ENCODE data around the gene C1QTNF12.

Gene C1QTNF12

GRCh38 chr1:1280782-1281481, 34.4 kb upstream of the C1QTNF12 start:
- TF ChIP-seq, protein P1, sequence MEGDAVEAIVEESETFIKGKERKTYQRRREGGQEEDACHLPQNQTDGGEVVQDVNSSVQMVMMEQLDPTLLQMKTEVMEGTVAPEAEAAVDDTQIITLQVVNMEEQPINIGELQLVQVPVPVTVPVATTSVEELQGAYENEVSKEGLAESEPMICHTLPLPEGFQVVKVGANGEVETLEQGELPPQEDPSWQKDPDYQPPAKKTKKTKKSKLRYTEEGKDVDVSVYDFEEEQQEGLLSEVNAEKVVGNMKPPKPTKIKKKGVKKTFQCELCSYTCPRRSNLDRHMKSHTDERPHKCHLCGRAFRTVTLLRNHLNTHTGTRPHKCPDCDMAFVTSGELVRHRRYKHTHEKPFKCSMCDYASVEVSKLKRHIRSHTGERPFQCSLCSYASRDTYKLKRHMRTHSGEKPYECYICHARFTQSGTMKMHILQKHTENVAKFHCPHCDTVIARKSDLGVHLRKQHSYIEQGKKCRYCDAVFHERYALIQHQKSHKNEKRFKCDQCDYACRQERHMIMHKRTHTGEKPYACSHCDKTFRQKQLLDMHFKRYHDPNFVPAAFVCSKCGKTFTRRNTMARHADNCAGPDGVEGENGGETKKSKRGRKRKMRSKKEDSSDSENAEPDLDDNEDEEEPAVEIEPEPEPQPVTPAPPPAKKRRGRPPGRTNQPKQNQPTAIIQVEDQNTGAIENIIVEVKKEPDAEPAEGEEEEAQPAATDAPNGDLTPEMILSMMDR (IDR thresholded peaks at IDR 0.05; ENCODE audit: low read length, missing control alignments) = no peak
- DNase-seq (ENCODE audit: low read depth) = no peak
- H3K4me3 ChIP-seq (replicated peaks; ENCODE audit: low read depth, low read length) = no peak overlapping the region

- DNase-seq (ENCODE audit: low read depth) = no peak
- TF ChIP-seq, protein P1 (IDR thresholded peaks at IDR 0.05; ENCODE audit: low read length, missing control alignments) = no peak
- no peak overlapping the region for H3K4me3 ChIP-seq (replicated peaks; ENCODE audit: low read depth, low read length)
Observed at GRCh38 chr1:1279028-1279427, 32.5 kb upstream of the C1QTNF12 start.

- no peak for DNase-seq (ENCODE audit: low read depth)
- no peak overlapping the region for H3K4me3 ChIP-seq (replicated peaks; ENCODE audit: low read depth, low read length)
- TF ChIP-seq, protein P1 (IDR thresholded peaks at IDR 0.05; ENCODE audit: low read length, missing control alignments) = no peak
Observed at GRCh38 chr1:1278620-1279019, 32.1 kb upstream of the C1QTNF12 start.

DNA sequence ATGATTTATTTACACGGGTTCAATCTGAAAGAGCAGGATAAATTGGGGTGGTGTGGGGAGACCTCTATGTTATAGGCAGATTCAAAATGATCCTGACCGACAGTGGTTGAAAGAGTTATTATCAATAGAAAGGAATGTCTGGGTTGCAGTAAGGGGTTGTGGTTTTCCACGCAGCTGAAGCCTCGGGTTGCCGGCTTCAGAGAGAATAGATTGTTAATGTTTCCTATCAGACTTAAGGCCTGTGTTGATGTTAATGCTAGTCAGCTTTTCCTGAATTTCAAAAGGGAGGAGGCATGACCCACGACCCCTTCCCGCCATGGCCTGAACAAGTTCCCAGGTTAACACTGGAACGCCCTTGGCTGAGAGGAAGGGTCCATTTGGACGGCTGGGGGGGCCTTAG, 29.3 kb upstream of the C1QTNF12 start:
- TF ChIP-seq, protein P1 (IDR thresholded peaks at IDR 0.05; ENCODE audit: low read length, missing control alignments) = no peak
- no peak overlapping the region for H3K4me3 ChIP-seq (replicated peaks; ENCODE audit: low read depth, low read length)
- DNase-seq (ENCODE audit: low read depth) = no peak

DNA sequence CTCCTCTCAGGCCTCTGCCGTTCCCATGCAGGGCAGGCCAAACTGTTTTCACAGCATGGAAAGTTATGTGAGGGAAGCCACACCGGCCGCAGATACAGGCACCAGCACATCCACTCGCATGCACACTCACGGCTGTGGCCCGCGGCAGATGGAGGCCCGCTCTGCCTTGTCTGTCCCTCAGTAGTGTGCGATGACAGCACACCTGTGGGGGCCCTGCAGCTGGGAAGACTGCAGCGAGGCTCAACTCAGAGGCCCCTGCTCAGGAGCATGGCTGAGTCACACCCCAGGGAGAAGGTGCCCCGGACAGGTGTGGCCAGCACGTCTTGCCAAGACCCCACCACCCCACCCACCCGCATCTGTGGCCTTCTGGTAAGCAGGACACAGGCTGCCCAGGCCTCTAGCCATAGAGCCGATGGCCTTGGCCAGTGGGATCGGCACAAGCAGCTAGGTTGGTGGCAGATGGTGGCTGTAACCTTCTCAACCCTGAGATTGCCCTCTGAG, 28.5 kb upstream of the C1QTNF12 start:
- TF ChIP-seq, protein P1 (IDR thresholded peaks at IDR 0.05; ENCODE audit: low read length, missing control alignments) = no peak
- H3K4me3 ChIP-seq (replicated peaks; ENCODE audit: low read depth, low read length) = no peak overlapping the region
- no peak for DNase-seq (ENCODE audit: low read depth)

DNA sequence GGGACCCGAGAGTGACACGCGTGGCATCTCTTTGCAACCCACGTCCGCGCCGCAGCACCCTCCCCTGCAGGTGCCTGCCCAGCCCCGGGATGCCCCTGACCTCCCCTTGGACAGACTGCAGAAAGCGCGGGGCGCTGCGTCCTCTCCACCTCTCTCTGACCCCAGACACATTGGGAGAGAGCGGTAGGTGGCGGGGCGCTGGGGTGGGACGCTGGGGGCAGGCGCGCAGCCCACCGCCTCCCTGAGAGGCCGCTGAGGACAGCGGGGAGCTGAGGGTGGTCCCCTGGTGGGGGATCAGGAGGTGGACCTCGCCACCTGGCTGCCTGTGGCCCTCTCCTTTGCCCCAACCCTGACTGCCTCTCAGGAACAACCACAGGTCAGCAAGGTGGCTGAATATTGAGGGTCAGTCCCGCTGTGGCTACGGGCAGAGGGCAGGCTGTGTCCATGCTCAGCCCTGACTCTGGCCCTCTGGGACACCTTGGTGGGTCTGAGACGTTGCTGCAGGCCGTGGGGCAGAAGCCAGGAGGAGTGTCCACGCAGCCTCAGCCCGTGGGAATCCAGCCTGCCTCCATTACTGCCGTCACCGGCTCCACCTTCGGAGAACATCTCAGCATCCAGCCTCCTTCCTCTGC, 27.9 kb upstream of the C1QTNF12 start:
- DNase-seq (ENCODE audit: low read depth) = no peak
- TF ChIP-seq, protein P1 (IDR thresholded peaks at IDR 0.05; ENCODE audit: low read length, missing control alignments) = no peak
- H3K4me3 ChIP-seq (replicated peaks; ENCODE audit: low read depth, low read length) = peak overlapping the region; percentile 68

Measured in fibroblast of pulmonary artery (primary cell).